ENCODE measurements around the gene AGPAT3.
"Not testable (repeated sequence)": the region's sequence is repeated elsewhere in the genome, so short reads cannot be mapped to it uniquely, and the experiment has no call there.

Gene AGPAT3

GRCh38 chr21:43864962-43865539, at the start of gene AGPAT3:
Gene AGPAT3 (plus strand): TSS chr21:43865223. CDS start chr21:43959682, 94,459 bp downstream.
- H3K27ac Mint-ChIP-seq = peak within 1 kb of the TSS; percentile 89
- H3K9me3 Mint-ChIP-seq = no peaks in the 10 kb centered on the region
- no peaks in the 10 kb centered on the region for H3K27me3 Mint-ChIP-seq
- peaks cover 4% of the 10 kb centered on the region for H3K36me3 Mint-ChIP-seq
- H3K4me3 Mint-ChIP-seq = peak within 1 kb of the TSS; percentile 88
- peaks cover 34% of the 10 kb centered on the region for H3K4me1 Mint-ChIP-seq

GRCh38 chr21:43815991-43816390, 49.0 kb upstream of the AGPAT3 start:
- Mint-ChIP-seq H3K36me3 (peaks cover 5% of the 10 kb centered on the region), H3K27ac (no peak overlapping the region), H3K4me1 (peaks cover 3% of the 10 kb centered on the region), H3K9me3 (peaks cover 5% of the 10 kb centered on the region), H3K4me3 (no peak overlapping the region), H3K27me3 (no peaks in the 10 kb centered on the region)

- H3K4me1 Mint-ChIP-seq = peaks cover 3% of the 10 kb centered on the region
Observed at GRCh38 chr21:43816611-43817071, 48.4 kb upstream of the AGPAT3 start.

GRCh38 chr21:43817157-43818086, 47.6 kb upstream of the AGPAT3 start:
- H3K9me3 Mint-ChIP-seq = peaks cover 5% of the 10 kb centered on the region
- H3K27ac Mint-ChIP-seq = no peak overlapping the region
- H3K36me3 Mint-ChIP-seq = peaks cover 5% of the 10 kb centered on the region
- H3K4me3 Mint-ChIP-seq = no peak overlapping the region
- H3K4me1 Mint-ChIP-seq = peaks cover 3% of the 10 kb centered on the region
- H3K27me3 Mint-ChIP-seq = no peaks in the 10 kb centered on the region

More at GRCh38 chr21:43816611-43817071, 48.4 kb upstream of the AGPAT3 start:
- Mint-ChIP-seq H3K9me3 (peaks cover 5% of the 10 kb centered on the region), H3K36me3 (peaks cover 5% of the 10 kb centered on the region), H3K27me3 (no peaks in the 10 kb centered on the region), H3K27ac (no peak overlapping the region), H3K4me3 (no peak overlapping the region)

- Mint-ChIP-seq H3K27ac (no peak overlapping the region), H3K4me3 (no peak overlapping the region)
Observed at GRCh38 chr21:43818685-43819084, 46.3 kb upstream of the AGPAT3 start.

GRCh38 chr21:43819511-43820405, 45.3 kb upstream of the AGPAT3 start:
- peaks cover 5% of the 10 kb centered on the region for H3K9me3 Mint-ChIP-seq
- peaks cover 5% of the 10 kb centered on the region for H3K36me3 Mint-ChIP-seq
- H3K27ac Mint-ChIP-seq = no peak overlapping the region
- no peaks in the 10 kb centered on the region for H3K27me3 Mint-ChIP-seq
- H3K4me1 Mint-ChIP-seq = peaks cover 2% of the 10 kb centered on the region
- H3K4me3 Mint-ChIP-seq = no peak overlapping the region

More at GRCh38 chr21:43818685-43819084, 46.3 kb upstream of the AGPAT3 start:
- Mint-ChIP-seq H3K9me3 (peaks cover 5% of the 10 kb centered on the region), H3K27me3 (no peaks in the 10 kb centered on the region), H3K4me1 (peaks cover 3% of the 10 kb centered on the region), H3K36me3 (peaks cover 5% of the 10 kb centered on the region)

- no peaks in the 10 kb centered on the region for H3K4me1 Mint-ChIP-seq
- no peaks in the 10 kb centered on the region for H3K27me3 Mint-ChIP-seq
- no peak overlapping the region for H3K27ac Mint-ChIP-seq
- no peak overlapping the region for H3K4me3 Mint-ChIP-seq
- peaks cover 5% of the 10 kb centered on the region for H3K36me3 Mint-ChIP-seq
- peaks cover 5% of the 10 kb centered on the region for H3K9me3 Mint-ChIP-seq
Observed at GRCh38 chr21:43820466-43820865, 44.6 kb upstream of the AGPAT3 start.

- H3K9me3 Mint-ChIP-seq, H3K27me3 Mint-ChIP-seq: not testable (repeated sequence)
Observed at GRCh38 chr21:43822166-43822565, 42.9 kb upstream of the AGPAT3 start.

GRCh38 chr21:43822741-43823140, 42.3 kb upstream of the AGPAT3 start:
- H3K27me3 Mint-ChIP-seq, H3K9me3 Mint-ChIP-seq, H3K4me3 Mint-ChIP-seq, H3K36me3 Mint-ChIP-seq, H3K27ac Mint-ChIP-seq, H3K4me1 Mint-ChIP-seq: not testable (repeated sequence)

More at GRCh38 chr21:43822166-43822565, 42.9 kb upstream of the AGPAT3 start:
- H3K4me3 Mint-ChIP-seq, H3K4me1 Mint-ChIP-seq, H3K36me3 Mint-ChIP-seq, H3K27ac Mint-ChIP-seq: not testable (repeated sequence)

GRCh38 chr21:43824333-43825241, 40.4 kb upstream of the AGPAT3 start:
- H3K9me3 Mint-ChIP-seq = no peaks in the 10 kb centered on the region
- H3K4me1 Mint-ChIP-seq = no peaks in the 10 kb centered on the region
- H3K27ac Mint-ChIP-seq = no peak overlapping the region
- no peaks in the 10 kb centered on the region for H3K36me3 Mint-ChIP-seq
- H3K27me3 Mint-ChIP-seq = no peaks in the 10 kb centered on the region
- H3K4me3 Mint-ChIP-seq = no peak overlapping the region

GRCh38 chr21:43825242-43825935, 39.6 kb upstream of the AGPAT3 start:
- H3K27me3 Mint-ChIP-seq = no peaks in the 10 kb centered on the region
- H3K36me3 Mint-ChIP-seq = no peaks in the 10 kb centered on the region
- no peaks in the 10 kb centered on the region for H3K4me1 Mint-ChIP-seq
- H3K9me3 Mint-ChIP-seq = no peaks in the 10 kb centered on the region
- no peak overlapping the region for H3K4me3 Mint-ChIP-seq
- H3K27ac Mint-ChIP-seq = no peak overlapping the region

GRCh38 chr21:43825936-43826622, 38.9 kb upstream of the AGPAT3 start:
- H3K27ac Mint-ChIP-seq = no peak overlapping the region
- H3K9me3 Mint-ChIP-seq = no peaks in the 10 kb centered on the region
- H3K4me1 Mint-ChIP-seq = no peaks in the 10 kb centered on the region
- H3K36me3 Mint-ChIP-seq = no peaks in the 10 kb centered on the region
- no peaks in the 10 kb centered on the region for H3K27me3 Mint-ChIP-seq
- H3K4me3 Mint-ChIP-seq = no peak overlapping the region

- H3K4me3 Mint-ChIP-seq = no peak overlapping the region
- H3K4me1 Mint-ChIP-seq = no peaks in the 10 kb centered on the region
- no peaks in the 10 kb centered on the region for H3K27me3 Mint-ChIP-seq
- no peaks in the 10 kb centered on the region for H3K36me3 Mint-ChIP-seq
- H3K9me3 Mint-ChIP-seq = no peaks in the 10 kb centered on the region
- no peak overlapping the region for H3K27ac Mint-ChIP-seq
Observed at GRCh38 chr21:43826623-43826974, 38.4 kb upstream of the AGPAT3 start.
